Endothelial cell (in vitro differentiated cells): ENCODE data around the gene SLCO3A1. TPM values are rescaled to one million over a fixed set of nuclear protein-coding genes. Genes with fewer than 3 reads are reported as not detected.

Experiments
- DNase-seq: peaks from one replicate; pipeline ENCODE4 v3.0.0; 2021; ENCODE audit warnings: low spot score
- H3K27ac Mint-ChIP-seq: one replicate; pipeline ENCODE4 v1.8.0; 2021; ENCODE audit warnings: mixed read lengths, inconsistent platforms; ENCODE audit not compliant: unreplicated experiment
- H3K27me3 Mint-ChIP-seq: one replicate; pipeline ENCODE4 v1.8.0; 2021; ENCODE audit warnings: mild to moderate bottlenecking, moderate library complexity, mixed read lengths, inconsistent platforms; ENCODE audit not compliant: unreplicated experiment
- H3K36me3 Mint-ChIP-seq: one replicate; pipeline ENCODE4 v1.8.0; 2021; ENCODE audit warnings: mild to moderate bottlenecking, low read depth, mixed read lengths, inconsistent platforms; ENCODE audit not compliant: unreplicated experiment
- H3K4me1 Mint-ChIP-seq: one replicate; pipeline ENCODE4 v1.8.0; 2021; ENCODE audit warnings: mild to moderate bottlenecking, mixed read lengths, inconsistent platforms; ENCODE audit not compliant: unreplicated experiment
- H3K4me3 Mint-ChIP-seq: one replicate; pipeline ENCODE4 v1.8.0; 2021; ENCODE audit warnings: mild to moderate bottlenecking, mixed read lengths, inconsistent platforms; ENCODE audit not compliant: unreplicated experiment
- H3K9me3 Mint-ChIP-seq: one replicate; pipeline ENCODE4 v1.8.0; 2021; ENCODE audit warnings: mixed read lengths, inconsistent platforms; ENCODE audit not compliant: unreplicated experiment
- total RNA-seq: library from RNA; stranded (reverse); fragmentation: NEBNext Ultra II Directional; extraction: Animal tissue kit (Norgen Biotek cat#: 25700); gene quantifications from one replicate; pipeline ENCODE4 v1.2.1, GENCODE V29; 2021; ENCODE audit not compliant: unreplicated experiment
- TF ChIP-seq, protein P1 (sequence below): fragments of 200-600 bp; sonication (generic); IDR thresholded peaks from one replicate; pipeline ENCODE4 v1.5.0; 2021; ENCODE audit warnings: antibody characterized with exemption; ENCODE audit not compliant: unreplicated experiment

The SLCO3A1 gene
- total RNA-seq, 1 donor from 2014 or later, result 30.9 TPM

DNA sequence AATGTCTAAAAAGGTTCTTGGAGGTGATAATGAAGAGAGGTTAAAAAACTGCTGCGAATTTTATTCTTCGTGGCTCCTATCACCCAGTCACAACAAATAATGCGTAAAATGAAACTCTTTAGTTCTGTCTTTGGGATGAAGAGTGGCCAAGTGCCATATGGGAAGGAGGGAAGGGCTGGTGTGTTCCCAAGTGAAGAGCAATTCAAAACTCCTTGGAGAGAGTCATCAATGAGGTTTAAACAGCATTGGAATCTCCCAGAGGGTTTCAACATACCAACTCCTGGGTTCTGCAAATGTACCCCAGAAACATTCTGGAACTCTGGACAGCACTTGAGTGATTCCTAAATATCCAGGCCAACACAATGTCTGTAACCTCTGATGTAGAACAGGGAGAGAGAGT lies 45.3 kb downstream of the SLCO3A1 start:
- Mint-ChIP-seq H3K4me3 (no peak overlapping the region), H3K27me3 (no peaks in the 10 kb centered on the region), H3K9me3 (no peaks in the 10 kb centered on the region), H3K27ac (no peak overlapping the region), H3K36me3 (no peaks in the 10 kb centered on the region), H3K4me1 (peaks cover 15% of the 10 kb centered on the region)
- DNase-seq, result no peak
- TF ChIP-seq, protein P1, sequence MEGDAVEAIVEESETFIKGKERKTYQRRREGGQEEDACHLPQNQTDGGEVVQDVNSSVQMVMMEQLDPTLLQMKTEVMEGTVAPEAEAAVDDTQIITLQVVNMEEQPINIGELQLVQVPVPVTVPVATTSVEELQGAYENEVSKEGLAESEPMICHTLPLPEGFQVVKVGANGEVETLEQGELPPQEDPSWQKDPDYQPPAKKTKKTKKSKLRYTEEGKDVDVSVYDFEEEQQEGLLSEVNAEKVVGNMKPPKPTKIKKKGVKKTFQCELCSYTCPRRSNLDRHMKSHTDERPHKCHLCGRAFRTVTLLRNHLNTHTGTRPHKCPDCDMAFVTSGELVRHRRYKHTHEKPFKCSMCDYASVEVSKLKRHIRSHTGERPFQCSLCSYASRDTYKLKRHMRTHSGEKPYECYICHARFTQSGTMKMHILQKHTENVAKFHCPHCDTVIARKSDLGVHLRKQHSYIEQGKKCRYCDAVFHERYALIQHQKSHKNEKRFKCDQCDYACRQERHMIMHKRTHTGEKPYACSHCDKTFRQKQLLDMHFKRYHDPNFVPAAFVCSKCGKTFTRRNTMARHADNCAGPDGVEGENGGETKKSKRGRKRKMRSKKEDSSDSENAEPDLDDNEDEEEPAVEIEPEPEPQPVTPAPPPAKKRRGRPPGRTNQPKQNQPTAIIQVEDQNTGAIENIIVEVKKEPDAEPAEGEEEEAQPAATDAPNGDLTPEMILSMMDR, result no peak

DNA sequence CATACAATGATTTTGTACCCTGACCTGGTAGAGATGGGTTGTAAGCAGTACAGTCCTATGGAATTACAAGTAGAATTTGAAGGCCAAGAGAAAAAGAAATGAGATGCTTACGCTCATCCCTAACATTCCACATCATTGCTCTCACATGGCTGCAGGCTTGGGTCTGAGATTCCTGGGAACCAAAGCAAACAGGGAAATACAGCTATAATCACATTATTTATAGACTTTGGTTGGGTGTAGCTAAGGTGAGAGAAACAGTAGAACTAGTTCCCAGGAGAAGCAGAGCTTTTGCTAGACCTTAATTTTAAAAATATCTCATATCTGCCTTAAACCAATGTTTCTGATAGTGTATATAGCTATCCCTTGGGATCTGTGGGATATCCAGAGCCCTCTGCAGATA lies 51.4 kb downstream of the SLCO3A1 start:
- DNase-seq, result no peak
- no peak overlapping the region for H3K4me3 Mint-ChIP-seq
- no peaks in the 10 kb centered on the region for H3K4me1 Mint-ChIP-seq
- no peaks in the 10 kb centered on the region for H3K9me3 Mint-ChIP-seq
- TF ChIP-seq, protein P1, result no peak
- H3K27ac Mint-ChIP-seq, result no peak overlapping the region
- H3K36me3 Mint-ChIP-seq, result no peaks in the 10 kb centered on the region
- no peaks in the 10 kb centered on the region for H3K27me3 Mint-ChIP-seq

DNA sequence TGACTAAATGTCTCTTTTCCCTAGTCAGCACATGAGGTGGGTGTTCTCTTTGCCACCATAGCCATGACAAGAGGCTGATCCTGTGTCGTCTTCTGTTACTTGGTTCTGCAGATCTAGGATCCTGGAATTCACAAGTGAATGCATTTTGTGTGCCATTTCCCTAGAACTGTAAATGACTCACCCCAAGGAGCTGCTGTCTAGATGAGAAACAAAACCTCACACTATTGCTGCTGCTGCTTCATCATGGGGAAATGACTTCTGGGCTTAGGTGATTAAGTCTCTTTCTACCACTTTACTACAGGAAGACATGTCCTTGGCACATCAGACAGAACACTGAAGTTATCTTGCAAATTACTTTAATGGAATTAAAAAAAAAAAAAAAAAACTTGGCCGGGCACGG lies 54.9 kb downstream of the SLCO3A1 start:
- Mint-ChIP-seq H3K9me3 (no peaks in the 10 kb centered on the region), H3K27me3 (peaks cover 2% of the 10 kb centered on the region), H3K27ac (no peak overlapping the region), H3K4me1 (peaks cover 7% of the 10 kb centered on the region), H3K36me3 (no peaks in the 10 kb centered on the region), H3K4me3 (no peak overlapping the region)
- DNase-seq, result no peak
- TF ChIP-seq, protein P1, result no peak

DNA sequence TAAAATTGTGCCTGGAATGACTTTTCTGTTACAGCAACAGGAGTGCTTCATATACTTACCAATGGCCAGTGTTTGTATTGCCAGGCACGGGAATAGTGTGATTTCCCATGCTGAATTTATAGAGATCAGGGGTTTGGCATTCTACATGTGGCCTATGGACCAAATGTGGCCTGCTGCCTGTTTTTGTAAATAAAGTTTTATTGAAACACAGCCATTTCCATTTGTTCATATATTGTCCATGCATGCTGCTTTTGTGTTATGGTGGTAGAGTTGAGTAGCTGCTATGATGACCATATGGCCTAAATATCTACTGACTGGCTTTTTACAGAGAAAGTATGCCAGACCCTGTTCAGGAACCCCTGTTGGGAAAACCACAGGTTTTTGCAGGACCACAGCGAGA lies 55.6 kb downstream of the SLCO3A1 start:
- H3K4me3 Mint-ChIP-seq, result no peak overlapping the region
- no peaks in the 10 kb centered on the region for H3K36me3 Mint-ChIP-seq
- peaks cover 7% of the 10 kb centered on the region for H3K4me1 Mint-ChIP-seq
- no peak overlapping the region for H3K27ac Mint-ChIP-seq
- no peak for DNase-seq
- TF ChIP-seq, protein P1, result no peak
- H3K27me3 Mint-ChIP-seq, result peaks cover 2% of the 10 kb centered on the region
- no peaks in the 10 kb centered on the region for H3K9me3 Mint-ChIP-seq

DNA sequence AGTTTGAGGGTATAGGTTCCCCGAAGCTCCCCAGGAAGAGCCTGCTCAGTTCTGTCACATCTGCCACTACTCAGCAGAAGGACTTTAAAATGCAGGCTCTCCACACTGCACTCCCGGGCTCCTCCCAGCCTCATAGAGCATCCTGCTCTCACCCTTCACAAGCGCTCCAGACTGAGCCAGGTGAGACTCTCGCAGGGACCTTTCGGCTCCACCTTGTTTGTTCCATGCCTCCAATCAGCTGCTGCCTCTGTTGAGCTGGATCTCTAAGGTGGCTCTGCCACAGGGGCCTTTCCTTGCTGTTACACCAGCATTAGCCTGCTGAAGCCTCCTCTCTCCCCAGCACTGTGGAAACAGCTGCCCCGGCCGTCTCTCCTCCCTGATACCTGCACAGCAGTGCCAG lies 56.1 kb downstream of the SLCO3A1 start:
- no peaks in the 10 kb centered on the region for H3K36me3 Mint-ChIP-seq
- H3K4me3 Mint-ChIP-seq, result no peak overlapping the region
- no peak overlapping the region for H3K27ac Mint-ChIP-seq
- DNase-seq, result no peak
- TF ChIP-seq, protein P1, result no peak
- peaks cover 2% of the 10 kb centered on the region for H3K27me3 Mint-ChIP-seq
- peaks cover 7% of the 10 kb centered on the region for H3K4me1 Mint-ChIP-seq
- H3K9me3 Mint-ChIP-seq, result no peaks in the 10 kb centered on the region
